GM12873 (cell line): ENCODE measurements around the gene AKAP8.

Experiments
- CTCF ChIP-seq: IDR thresholded peaks from 2 replicates; pipeline ENCODE4 v1.5.1; 2012; ENCODE audit warnings: low read depth, mild to moderate bottlenecking, moderate library complexity, low read length, control low read depth; ENCODE audit not compliant: insufficient read depth; ENCODE audit errors: missing control alignments

The AKAP8 gene

GRCh38 chr19:15379999-15380647 is 536 bp upstream of the AKAP8 start:
- no peak for TF ChIP-seq CTCF

- no peak for TF ChIP-seq CTCF
Observed at GRCh38 chr19:15378534-15379082, 979 bp downstream of the AKAP8 start.

- TF ChIP-seq CTCF, result no peak
Observed at GRCh38 chr19:15374796-15375440, 4.7 kb downstream of the AKAP8 start.

GRCh38 chr19:15374105-15374651 is 5.4 kb downstream of the AKAP8 start:
- no peak for TF ChIP-seq CTCF

- TF ChIP-seq CTCF, result no peak
Observed at GRCh38 chr19:15373644-15374043, 5.9 kb downstream of the AKAP8 start.

GRCh38 chr19:15372891-15373301 is 6.7 kb downstream of the AKAP8 start:
- TF ChIP-seq CTCF, result no peak

GRCh38 chr19:15372470-15372869 is 7.1 kb downstream of the AKAP8 start:
- TF ChIP-seq CTCF, result no peak
